ENCODE measurements around the gene BTRC.
"Not testable (repeated sequence)": the region's sequence is repeated elsewhere in the genome, so short reads cannot be mapped to it uniquely, and the experiment has no call there.

The BTRC gene

DNA sequence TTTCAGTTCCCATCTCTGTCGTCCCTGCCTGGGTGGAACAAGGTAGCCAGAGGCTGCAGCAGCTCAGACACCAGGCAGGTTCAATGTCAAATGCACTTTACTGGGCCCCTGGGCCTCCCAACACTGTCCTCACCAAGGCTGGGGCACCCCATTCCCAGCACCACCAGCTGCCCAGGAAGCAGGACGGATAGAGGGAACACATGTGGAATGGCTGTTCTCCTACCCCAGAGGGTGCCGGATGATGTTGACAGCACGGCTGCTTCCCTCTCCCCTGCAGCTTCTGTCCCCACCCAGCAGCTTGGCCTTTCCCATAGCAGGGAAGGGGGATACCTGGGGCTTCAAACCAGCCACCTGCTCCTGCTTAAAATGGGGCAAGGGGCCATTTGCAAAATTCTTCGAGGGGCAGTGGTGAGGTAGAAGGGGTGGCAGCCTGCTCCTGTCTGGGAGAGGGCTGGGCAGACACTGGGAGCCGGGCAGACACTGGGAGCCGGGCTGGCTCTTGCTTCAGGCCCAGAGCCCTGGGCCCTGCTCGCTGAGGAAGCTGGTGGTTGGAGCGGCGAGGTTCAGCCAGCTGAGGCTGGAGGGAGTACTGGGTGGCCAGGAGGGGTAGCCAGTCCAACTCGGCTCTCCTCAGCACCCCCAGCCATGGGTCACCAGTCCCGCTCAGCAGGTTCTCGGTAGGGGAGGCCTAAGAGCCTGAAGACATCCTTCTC is 225.0 kb downstream of the BTRC start:
- DNase-seq: no peak

DNA sequence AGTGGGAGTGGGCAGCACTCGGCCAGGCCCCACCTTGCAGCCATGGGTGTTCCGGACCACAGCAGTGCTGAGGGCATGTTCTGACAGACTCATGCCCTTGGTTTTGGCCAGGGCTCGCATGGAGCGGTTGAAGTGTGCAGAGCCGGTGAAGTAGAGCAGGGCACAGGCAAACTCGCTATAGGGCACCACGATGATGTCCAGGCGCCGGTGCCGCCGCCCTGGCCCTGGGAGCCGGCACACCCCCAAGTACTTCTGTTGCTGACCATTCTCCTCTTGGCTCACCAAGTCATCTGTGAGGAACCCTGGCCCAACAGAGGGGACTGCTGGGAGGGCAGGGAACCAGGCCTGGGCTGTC is 225.5 kb downstream of the BTRC start:
- DNase-seq: no peak

DNA sequence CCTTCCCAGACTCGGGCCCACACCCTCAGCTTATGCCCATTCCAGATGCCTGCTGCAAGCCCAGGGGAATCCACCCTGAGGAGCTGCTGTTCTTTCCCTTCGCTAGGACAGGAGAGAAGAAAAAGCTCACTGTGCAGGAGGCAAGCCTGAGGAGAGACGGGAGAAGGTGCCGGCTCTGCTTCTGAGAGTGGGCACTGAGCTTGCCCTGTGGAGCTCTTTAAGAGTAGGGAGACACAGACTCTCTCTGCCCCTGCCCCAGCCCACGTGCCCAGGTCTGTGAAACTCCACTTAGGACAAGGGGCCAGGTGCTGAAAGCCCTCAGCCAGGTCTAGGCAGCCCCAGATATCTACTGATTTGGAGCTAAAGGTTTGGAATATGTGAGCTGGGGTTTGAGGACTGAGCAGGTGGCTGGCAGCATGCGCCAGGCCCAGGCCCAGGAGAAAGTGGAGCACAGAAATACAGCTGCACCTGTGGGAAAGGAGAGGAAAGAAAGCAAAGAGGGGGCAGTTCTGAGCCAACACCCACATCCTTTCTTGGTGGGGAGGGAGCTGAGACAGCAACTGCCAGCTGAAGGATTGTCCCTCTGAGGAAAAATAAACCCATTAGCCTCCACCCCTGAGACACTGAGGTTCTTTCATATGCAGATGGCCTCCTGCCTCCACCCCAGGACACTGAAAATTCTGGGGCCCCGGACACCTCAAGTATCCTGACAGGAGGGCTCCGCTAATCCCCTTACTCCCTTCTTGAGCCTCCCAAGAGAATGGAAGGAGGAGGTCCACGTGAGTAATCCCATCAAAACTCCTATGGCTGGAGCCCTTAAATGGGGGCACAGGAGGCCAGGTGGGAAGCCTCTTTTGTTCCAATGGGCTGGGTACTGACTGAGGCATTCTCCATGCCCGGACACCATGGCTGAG is 226.8 kb downstream of the BTRC start:
- DNase-seq: no peak

DNA sequence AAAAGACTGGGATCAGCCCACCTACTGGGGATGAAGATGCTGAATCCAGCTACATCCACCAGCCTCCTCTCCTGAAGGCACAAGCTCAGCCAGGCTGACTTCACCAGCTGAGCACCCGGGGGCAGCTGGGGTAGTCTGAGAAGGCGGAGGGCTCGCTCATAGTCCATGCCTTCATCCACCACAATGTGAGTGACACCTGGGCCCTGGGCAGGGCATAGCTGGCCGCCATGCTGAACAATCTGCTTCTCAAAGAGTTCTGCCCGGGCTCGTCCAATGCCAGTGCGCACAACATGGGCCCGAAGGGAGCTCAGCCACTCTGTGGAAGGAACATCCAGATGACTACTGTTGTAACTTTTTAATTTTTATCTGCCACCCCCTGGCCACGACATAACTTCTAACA is 231.9 kb downstream of the BTRC start:
- no peak for DNase-seq

DNA sequence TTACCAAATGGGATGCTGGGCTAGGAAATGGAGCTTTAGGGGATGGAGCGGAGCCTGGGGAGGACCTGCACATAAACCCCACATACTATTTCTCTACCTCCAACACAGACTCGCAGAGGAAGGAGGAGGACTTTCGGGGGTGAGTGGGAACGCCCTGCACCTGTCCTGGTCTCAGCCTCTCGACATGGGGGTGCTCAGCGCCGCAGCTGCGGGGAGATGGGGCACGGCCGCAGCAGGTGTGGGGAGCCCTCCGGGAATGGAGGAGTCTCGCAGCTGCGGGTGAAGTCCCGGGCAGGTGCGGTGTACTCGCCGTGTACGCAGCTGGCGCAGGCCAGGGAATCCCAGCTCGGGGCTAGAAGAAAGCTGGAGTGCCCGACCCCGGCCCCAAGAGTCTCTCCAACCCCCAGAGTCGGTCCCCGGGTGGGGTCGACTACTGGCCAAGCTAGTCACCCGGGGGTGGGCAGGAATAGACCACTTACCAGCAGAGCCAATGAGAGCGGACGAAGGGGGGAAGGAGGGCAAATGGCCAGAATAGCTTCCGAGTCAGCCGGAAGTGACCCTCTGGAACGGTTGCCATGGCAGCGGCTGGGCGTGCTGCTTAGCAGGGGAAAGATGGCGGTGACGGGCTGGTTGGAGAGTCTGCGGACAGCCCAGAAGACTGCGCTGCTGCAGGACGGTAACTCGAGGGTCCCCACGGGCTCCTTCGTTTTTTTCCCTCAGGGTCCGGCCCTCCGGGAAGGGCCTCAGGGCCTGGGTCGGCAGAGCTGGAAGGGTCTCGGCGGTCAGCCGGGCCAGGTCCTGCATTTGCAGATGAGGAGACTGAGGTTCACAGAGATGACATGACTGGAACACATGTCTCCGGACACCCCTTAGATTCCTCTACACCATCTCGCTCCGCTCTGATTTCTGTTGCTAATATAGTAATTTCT is 234.0 kb downstream of the BTRC start, which contains the start of the genes DPCD and POLL:
DPCD (plus strand) TSS at position 597 of the 929 bp plus-strand sequence; CDS start at position 613, 16 bp downstream.
POLL (minus strand) TSS at position 533 of the 929 bp plus-strand sequence. CDS start 897 bp downstream, outside the sequence.
- peak; percentile 47 to 98 (median 90) for DNase-seq

DNA sequence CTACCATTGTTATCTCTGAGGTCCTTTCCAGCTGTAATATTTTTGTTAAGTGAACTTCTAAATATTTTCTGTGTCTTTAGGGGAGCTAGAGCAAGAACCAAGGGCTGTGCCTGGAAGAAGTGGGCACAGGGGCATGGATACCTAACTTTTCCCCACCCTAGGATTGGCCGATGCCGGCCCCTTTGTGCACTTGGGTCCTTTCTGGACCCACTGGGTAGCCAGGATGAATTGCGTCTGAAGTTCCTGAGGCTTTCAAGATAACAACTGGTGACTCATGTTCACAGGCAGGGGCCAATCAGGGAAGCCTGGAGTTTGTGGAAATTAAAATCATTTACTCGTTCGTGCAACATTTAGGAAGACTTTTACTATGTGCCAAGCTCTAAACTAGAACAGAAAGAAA is 234.9 kb downstream of the BTRC start:
- DNase-seq: no peak

DNA sequence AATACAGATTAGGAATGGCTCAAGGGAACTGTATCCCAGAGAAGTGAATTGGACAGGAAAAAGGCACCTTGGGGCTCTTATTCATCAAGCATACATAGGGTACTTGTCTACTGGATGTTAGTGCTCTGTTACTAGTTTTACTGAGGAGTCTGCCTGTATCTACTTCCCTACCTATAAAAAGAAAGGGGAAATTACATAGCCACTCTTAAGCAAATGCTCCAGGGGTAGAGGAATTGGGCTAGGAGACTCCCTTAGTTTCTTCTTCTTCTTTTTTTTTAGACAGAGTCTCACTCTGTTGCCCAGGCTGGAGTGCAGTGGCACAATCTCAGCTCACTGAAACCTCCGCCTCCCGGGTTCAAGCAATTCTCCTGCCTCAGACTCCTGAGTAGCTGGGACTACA is 239.4 kb downstream of the BTRC start:
- not testable (repeated sequence) for DNase-seq

DNA sequence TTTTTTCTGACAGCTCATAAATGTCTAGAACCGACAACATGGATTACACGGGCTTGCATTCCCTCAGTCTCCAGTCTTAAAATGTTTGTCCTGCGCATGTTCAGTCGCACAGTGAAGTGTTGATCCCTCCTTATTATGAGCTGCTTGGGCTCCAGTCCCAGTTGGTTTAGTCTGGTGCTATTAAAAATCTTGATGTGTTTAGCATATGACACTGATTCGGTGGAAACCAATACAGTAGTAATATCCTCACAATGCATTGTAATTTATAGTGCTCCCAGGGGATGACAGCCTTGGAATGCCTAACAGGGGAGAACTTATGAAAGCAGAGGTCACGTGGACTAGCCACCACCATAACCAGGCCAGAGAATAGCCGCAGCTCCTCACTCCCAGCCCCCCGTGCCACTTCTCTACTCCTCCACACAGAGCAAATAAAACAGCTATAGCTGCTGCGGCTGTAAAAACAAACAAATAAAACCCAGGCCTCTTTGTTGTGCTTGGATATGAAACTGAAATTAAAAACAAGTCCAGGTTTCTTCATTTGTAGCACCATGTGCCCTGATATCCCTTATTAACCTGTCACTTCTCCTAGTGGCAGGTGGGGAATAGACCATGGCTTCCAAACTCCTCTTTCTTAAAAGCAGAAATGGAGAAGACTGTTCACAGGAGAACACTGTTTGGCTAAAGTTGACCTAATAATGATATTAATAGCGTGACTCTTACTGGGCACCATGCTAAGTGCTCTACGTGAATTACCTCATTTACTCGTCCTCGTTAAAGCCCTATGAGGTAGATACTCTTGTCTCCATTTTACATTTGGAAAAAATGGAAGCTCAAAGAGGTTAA is 241.8 kb downstream of the BTRC start:
- no peak for DNase-seq

DNA sequence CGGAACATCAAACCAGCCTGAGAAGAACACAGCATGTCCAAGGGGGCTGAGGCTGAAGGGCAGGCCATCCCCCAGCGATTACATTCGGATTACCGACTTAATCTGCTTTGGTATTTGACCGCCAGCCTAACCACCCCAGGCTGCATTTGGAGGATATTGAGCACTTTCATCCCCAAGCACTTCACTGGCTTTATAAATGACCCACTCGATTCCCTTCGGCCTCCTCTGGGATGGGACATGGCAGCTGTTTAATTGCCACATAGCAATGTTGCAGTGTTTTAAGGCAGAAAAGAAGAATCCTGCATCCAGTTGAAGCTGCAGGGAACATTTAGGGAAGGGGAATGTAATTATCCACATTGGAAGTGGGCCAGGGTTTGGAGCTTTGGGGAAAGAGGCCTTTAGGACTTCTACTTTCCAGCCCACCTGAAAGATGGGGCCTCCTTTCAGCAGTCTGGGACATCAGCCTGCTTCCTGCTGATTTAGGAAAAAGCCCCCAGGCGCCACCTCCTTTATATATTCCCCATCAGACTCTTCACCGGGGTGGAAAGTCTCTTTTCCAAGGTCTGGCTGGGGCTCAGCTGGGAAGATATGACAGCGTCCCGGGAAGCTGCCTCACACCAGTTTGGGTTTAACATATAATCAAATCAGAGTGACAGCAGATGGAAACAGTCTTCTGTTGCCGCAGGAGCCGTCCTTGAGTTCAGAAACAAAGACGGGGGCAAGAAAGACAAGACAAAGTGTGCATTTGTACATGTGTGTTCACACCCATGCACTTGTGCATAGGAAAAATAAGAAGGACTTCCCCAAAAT is 243.3 kb downstream of the BTRC start:
- no peak for DNase-seq

DNA sequence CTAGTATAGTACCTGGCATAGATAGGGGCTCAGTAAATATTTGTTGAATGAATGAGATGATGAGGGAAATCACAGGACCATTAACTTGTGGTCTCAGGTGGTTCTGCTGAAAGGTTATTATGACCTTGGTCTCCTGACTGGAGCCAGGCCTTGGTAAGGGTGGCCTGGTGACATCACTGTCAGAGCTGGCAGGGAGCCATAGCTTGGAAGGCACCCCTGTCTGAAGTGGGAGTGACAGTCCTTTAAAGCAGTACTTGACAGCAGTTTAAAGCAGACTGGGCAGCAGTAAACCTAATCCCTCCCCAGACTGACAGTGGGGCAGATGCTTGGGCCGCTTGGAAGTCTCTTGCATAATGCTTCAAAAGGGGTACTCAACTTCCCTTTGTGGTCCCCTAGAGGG is 247.6 kb downstream of the BTRC start:
- DNase-seq: no peak

DNA sequence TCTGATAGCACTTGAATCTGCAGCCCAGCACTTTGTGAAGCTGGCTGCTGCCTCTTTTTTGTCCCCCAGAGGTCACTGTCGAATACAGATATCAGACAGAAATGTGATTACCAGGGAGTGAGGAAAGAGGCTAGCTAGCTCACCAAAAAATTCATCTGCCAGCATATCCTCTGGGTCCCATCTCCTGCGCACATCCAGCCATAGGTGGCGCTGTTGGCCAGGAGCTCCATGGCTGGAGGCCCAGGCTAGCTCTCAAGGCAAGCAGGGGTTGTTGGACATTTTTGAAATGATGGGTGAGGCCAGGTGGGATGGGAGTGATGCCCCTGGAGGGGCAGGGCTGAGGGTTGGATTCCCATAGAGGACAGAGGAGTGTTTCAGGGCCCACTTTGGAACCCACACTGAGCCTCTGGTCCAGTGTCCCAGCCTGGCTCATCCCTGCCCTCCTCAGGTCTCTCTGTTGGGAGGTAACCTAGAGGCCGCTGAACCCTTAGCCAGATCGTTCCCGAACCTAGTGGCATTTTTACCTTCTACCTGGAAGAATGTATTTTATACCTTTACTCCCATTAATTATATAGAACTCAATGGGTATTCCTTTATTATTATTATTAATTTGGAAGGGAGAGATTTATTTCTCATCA is 248.9 kb downstream of the BTRC start:
- DNase-seq: peak in 49 of 56 donors; percentile 11 to 85 (median 59)

All from nucleus accumbens (tissue), 56 donors.